HG03045 (cell line): ENCODE data around the gene ZNF548.
A peak's percentile ranks its signal among the peaks of the same experiment; 100 is the strongest.

Experiments used
- ATAC-seq: cut with Tn5 transposase; IDR thresholded peaks from one replicate; pipeline ENCODE4 v1.9.1; 2021; ENCODE audit warnings: mild to moderate bottlenecking, moderate library complexity; ENCODE audit not compliant: unreplicated experiment

ZNF548 gene

DNA sequence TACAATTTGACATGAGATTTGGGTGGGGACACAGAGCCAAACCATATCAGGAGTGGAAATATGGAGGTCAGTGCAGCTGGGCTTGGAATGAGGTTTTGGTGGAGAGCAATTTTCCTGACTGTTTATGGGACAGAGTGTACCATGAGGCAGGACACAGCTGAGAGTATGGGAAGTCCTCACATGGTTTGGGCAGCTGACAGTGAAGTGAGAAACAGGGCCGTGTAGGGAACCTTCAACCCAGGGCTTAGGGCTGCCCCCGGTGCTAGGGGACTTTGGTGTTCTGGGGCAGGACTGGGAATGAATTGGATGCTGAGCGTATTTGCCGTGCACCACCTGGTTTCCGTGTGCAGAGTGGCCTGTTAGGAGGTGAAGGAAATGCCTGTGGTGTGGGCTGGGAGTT lies 6.1 kb downstream of the ZNF548 start:
- no peak for ATAC-seq

DNA sequence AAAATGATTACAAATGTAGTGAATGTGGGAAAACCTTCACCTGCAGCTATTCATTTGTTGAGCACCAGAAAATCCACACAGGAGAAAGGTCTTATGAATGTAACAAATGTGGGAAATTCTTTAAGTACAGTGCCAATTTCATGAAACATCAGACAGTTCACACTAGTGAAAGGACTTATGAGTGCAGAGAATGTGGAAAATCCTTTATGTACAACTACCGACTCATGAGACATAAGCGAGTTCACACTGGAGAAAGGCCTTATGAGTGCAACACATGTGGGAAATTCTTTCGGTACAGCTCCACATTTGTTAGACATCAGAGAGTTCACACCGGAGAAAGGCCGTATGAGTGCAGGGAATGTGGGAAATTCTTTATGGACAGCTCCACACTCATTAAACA lies 9.2 kb downstream of the ZNF548 start:
- ATAC-seq: no peak

DNA sequence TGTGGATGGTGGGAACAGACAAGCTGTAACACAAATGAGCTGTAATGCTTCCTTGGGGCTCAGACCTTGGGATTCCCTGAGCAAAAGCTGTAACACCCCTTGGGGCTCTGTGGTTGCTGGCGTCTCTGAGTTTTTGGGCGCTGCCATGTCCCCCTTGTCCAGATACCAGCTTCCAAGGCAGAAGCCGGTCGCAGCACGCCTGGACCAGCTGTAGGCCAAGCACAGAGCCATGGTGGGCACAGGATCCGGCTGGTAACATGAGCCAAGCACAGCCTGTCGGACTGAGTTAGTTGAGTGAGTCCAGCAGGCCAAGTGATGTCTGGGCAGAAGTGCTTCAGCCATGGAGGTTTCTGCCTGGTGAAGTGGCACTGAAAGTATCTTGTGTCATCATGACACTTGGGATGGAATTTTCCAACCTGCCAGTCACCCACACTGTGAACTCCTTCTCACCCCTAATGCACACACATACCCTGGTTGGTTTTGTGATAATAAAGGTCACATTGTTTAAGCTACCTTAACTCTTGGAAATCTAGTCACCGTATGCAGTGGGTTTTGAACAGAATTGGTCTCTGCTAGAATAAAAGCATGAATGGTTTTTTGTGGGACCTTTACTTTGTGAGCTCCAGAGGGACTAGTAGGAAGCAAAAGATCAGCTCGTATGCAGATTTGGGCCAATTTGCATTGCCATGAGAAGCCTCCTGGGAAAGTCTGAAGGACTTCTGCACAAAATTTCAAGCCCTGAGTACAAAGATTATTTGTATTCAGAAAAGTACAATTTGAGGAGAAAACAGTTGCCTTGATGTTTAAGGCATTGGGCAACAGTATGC lies 14.3 kb downstream of the ZNF548 start:
- no peak for ATAC-seq

DNA sequence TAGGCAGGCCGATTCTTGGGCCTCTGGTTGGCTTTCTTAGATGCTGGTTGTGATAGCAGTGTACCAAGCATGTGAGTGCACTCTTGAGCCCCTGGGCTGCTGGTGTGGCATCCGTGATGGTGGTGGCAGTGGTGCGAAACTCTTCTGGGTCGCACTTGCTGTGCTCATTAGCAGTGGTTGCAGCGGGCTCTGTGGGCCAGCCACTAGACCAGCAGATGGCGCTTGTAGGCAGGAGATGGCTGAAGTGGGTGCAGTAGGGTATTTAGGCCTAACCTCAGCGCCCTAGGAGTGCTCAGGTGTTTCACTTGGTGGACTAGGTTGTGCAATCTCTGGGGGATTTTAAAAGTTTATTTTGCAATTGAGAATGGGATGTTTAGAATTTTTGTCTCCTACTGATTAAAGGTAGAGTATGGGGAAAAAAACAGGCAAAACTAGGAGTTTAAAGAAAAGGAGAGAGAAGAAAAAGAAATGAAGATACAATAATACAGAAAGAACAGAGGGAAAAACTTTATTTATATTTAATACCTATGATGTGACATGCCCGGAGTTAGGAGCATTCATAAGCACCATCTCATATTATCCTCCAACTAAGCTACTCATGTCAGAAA lies 17.0 kb downstream of the ZNF548 start:
- no peak for ATAC-seq

- peak; percentile 99 for ATAC-seq
Observed at GRCh38 chr19:57410877-57411671, 21.4 kb downstream of the ZNF548 start, which contains the start of gene ZNF17. Gene ZNF17, plus strand, starts transcription at chr19:57411161. Its CDS starts 2,455 bp downstream, at chr19:57413616.

DNA sequence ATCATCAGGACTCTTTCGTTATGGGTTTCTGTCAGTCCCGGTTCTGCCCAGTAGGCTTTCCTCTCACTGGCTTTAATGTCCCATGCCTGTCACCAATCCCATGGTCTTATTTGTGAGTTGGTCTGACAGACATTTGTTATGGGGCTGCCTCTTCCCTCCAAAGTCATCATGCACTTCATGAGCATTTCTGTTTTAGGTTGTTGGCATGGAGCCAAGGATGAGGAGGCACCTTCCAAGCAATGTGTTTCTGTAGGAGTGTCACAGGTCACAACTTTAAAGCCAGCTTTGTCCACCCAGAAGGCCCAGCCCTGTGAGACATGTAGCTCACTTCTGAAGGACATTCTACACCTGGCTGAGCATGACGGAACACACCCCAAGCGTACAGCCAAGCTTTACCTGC lies 29.8 kb downstream of the ZNF548 start:
- ATAC-seq: no peak

DNA sequence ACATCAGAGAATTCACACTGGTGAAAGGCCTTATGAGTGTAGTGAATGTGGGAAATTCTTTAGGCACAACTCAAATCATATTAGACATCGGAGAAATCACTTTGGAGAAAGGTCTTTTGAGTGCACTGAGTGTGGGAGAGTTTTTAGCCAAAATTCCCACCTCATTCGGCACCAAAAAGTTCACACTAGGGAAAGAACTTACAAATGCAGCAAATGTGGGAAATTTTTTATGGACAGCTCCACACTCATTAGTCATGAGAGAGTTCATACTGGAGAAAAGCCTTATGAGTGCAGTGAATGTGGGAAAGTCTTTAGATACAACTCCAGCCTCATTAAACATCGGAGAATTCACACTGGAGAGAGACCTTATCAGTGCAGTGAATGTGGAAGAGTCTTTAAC lies 31.4 kb downstream of the ZNF548 start:
- ATAC-seq: no peak

DNA sequence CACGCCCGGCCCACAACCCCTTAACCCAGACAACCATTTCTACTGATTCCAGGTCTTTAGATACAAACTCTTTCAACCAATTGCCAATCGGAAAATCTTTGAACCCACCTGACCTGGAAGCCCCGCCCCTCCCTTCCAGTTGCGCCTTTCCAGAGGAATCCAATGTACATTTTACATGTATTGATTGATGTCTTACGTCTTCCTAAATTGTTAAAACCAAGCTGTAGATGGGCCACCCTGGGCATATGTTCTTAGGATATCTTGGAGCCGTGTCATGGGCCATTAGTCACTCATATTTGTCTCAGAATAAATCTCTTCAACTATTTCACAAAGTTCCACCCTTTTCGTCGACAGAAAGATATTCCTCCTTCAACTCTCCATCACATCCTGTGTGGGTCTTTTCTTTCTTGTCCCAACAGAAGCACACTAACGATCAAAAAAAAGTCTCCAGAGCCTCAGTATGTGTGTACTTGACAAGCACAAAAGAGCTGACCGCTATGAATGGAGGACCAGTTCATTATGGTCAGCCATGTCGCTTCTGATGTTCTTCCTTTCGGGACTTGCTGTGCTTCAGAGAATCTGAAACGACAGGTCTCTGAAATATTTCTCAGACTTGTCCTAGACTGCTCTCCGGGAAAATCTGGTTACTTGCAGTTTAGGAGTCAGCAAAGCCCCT lies 44.9 kb downstream of the ZNF548 start:
- ATAC-seq: peak; percentile 4

- peak; percentile 97 for ATAC-seq
Observed at GRCh38 chr19:57435062-57435978, 45.7 kb downstream of the ZNF548 start, which contains the start of gene ZNF749. Gene ZNF749, plus strand, starts transcription at chr19:57435325. Its CDS starts 254 bp downstream, at chr19:57435579.

- no peak for ATAC-seq
Observed at GRCh38 chr19:57436417-57436816, 46.8 kb downstream of the ZNF548 start.

DNA sequence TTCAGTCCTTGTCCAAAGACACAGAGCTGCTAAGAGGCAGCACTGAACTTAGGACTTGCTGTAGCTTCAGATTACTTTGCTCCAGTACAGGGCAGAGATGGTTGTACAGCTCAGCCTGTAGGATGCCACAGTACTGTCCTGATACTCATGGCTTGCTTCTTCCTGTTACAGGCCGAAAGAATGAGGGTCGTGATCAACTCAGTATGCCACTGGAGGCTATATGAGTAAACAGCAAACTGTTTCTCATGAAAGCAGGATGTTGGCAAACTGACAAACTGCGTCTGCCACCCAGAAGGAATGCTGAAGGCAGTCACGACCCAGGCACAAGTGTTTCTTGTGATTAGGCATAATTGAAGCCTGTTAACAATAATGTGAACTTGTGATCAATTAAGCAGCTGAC lies 48.3 kb downstream of the ZNF548 start:
- ATAC-seq: no peak

DNA sequence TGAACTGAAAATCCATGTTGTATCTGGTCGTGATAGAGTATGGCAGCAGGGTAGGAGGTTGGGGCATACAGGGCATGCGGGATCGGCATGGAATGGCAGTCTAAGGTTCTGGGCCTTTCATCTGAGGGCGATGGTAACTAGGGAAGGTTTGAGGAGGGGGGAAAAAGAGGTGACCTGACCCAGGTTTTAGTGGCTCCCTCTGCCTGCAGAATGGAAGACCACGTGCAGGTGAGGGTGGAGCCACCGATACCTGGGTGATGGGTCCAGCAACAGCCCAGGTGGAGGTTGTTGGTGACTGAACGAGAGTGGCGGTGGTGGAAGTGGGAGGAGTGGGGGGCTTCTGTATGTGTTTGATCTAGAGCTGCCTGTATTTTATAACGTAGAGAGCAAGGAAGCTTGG lies 49.3 kb downstream of the ZNF548 start:
- no peak for ATAC-seq

- ATAC-seq: no peak
Observed at GRCh38 chr19:57441979-57442752, 52.5 kb downstream of the ZNF548 start.

DNA sequence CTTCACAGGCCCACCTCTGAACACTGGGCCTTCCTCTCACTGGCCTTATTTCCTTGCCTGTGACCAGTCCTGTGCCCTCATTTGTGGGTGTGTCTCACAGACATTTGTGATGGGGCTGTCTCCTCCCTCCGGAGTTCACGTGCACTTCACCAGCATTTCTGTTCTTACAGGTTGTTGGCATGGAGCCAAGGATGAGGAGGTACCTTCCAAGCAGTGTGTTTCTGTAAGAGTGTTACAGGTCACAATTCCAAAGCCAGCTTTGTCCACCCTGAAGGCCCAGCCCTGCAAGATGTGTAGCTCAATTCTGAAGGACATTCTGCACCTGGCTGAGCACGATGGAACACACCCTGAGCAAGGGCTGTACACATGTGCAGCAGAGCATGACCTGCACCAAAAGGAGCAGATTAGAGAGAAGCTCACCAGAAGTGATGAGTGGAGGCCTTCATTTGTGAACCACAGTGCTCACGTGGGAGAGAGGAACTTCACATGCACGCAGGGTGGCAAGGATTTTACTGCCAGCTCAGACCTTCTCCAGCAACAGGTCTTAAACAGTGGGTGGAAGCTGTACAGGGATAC lies 53.6 kb downstream of the ZNF548 start:
- ATAC-seq: no peak

GRCh38 chr19:57452307-57452706 lies 62.7 kb downstream of the ZNF548 start:
- ATAC-seq: no peak
